Forelimb muscle (tissue), 1 donor: ENCODE measurements around the gene IL12RB2. TPM values are rescaled to one million over a fixed set of nuclear protein-coding genes. Genes with fewer than 3 reads are reported as not detected.
"Not testable (repeated sequence)": the region's sequence is repeated elsewhere in the genome, so short reads cannot be mapped to it uniquely, and the experiment has no call there.

Source experiments
- DNase-seq: peaks from one replicate; pipeline ENCODE4 v3.0.0-alpha.2; 2013; ENCODE audit warnings: low read depth
- polyA plus RNA-seq: library from polyadenylated mRNA; unstranded; fragments of 120-200 nt; gene quantifications from one replicate; pipeline ENCODE4 v1.2.1, GENCODE V29; 2013; ENCODE audit not compliant: insufficient read length

Gene IL12RB2
- polyA plus RNA-seq, 1 donor, result 1.0 TPM

GRCh38 chr1:67394548-67394947, 86.9 kb downstream of the IL12RB2 start:
- DNase-seq, result no peak

GRCh38 chr1:67399199-67399993, 91.7 kb downstream of the IL12RB2 start:
- no peak for DNase-seq

- DNase-seq, result not testable (repeated sequence)
Observed at GRCh38 chr1:67400029-67400786, 92.5 kb downstream of the IL12RB2 start.

DNA sequence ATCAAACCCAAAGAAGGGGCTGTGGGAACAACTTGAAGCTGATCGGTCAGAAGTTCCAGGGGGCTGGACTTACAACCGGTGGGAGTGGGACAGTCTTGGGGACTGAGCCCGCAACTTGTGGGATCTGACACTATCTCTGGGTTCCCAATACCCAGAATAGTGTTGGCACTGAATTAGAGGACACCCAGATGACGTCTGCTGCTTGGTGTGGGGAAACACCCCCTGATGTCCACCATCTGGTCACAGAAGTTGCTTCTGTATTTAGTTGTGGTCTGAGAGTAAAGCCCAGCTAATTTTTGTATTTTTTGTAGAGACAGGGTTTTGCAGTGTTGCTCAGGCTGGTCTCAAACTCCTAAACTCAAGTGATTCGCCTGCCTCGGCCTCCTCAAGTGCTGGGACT, 93.8 kb downstream of the IL12RB2 start:
- DNase-seq, result no peak

DNA sequence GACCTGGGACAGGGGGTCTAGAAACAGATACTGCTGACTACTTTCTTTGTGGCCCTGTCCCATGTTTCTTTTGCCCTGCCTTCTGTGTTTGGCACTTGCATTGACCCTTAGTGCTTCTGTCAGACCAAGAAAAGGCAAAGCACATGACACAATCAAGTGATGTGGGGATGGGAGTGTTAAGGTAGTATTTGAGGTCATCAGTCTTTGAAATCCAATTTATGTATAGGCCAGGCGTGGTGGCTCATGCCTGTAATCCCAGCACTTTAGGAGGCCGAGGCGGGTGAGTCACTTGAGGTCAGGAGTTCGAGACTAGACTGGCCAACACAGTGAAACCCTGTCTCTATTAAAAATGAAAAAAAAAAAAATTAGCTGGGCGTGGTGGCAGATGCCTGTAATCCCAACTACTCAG, 96.5 kb downstream of the IL12RB2 start:
- no peak for DNase-seq

DNA sequence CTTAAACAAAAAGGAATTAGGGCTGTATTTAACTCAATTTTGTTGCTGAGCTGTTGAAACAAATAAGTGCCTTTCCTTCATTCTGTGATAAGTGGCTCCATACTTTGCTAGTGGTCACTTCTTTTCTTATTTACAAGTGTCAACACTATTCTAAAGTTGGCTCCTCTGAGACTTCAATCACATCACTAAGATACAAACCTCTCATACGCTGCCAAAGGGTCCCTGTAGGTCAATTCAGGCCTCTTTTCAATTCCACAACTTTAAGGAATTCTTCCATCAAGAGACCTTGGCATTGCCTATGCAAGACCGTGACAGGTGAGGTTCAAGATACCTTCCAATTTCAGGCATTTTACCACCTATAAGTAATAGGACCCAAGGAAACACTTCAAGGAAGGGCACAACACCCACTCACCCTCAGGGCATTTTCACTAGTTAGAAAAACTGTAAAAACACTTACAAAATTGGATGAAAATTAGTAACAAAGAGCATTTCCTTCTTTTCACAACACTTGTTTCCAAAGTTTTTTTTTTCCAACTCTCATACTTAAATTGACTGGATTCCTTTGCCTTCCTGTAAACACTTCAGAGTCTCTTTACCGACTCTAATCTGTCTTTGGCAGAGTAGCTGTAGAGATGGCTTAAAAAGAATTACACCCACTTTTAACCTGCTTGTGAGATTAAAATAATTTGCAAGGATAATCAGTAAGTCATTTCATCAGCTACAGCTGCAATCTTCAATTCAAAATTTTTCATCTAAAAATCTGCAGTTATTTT, 98.0 kb downstream of the IL12RB2 start:
- no peak for DNase-seq

DNA sequence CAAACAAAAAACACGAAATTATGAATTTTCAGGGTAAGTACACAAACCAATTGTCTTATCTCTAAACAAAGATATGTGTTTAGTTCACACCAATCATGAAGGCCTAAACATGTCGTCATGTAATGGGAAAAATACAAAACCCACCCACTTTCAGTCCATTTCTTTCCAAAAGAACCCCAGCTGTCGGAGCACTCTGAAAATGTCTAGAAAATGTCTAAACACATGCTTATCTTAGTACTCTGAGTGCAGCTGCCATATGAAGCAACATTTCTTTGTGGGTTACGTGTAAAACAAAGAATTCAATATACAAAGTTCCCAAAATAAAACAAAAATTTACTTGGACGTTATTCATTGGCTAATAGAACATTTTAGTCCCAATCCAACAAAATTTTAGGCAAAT, 99.8 kb downstream of the IL12RB2 start:
- DNase-seq, result no peak

- DNase-seq, result no peak
Observed at GRCh38 chr1:67408148-67408547, 100.5 kb downstream of the IL12RB2 start.

DNA sequence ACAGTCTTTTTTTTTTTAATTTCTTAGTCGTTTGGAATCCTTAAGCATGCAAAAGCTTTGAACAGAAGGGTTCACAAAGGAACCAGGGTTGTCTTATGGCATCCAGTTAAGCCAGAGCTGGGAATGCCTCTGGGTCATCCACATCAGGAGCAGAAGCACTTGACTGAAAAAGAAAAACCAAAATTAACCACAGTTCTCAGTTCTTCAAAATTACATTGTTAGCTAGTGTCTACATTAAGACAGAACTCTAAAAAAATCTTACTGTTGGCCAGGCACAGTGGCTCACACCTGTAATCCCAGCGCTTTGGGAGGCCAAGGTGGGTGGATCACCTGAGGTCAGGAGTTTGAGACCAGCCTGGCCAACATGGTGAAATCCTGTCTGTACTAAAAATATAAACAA, 105.4 kb downstream of the IL12RB2 start:
- not testable (repeated sequence) for DNase-seq

DNA sequence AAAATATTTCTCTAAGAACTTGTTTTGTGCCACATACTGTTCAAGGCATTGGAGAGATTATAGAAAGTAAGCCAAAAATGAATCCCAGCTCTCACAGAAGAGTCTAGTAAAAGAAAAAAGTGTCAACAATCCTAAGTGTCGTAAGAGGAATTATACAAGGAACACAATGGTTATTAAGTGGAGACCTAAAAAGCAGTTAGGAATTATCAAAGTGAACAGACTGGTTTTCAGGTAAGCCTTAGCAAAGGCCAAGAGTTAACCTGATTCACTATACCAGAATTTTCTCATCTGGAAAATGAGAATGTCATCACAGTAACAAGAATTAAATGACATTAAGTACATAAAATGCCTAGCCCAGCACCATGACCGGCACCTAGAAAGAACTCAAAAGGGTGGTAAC, 106.9 kb downstream of the IL12RB2 start:
- DNase-seq, result no peak

DNA sequence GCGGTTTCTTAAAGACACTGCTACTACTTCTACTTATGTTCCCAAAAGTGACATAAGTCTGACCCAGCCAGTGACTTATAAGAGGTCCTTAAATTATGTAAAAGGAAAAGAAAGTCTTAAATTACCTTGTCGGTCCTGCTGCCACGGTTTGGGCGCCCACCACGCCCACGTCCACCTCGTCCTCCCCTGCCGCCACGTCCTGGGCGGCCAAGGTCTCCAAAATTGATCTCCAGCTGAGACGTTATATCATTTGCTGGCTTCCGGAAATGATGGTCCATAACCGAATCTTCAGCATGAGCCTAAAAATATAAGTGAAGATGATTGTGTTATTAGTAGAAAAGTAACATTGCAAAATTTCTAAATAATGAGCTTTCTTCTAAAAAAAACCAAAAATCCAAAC, 107.4 kb downstream of the IL12RB2 start:
- DNase-seq, result no peak

DNA sequence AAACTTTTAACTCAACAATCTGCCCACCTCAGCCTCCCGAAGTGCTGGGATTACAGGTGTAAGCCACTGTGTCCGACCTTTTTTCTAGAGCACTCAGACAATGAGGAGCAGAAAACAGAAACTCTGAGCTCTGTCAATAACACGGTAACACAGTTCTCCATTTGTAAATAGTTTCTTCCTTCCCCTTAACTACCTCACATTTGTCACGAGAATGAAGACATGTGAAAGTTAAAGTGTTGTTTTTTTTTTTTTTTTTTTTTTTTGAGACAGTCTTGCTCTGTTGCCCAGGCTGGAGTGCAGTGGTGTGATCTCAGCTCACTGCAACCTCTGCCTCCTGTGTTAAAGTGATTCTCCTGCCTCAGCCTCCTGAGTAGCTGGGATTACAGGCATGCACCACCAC, 110.1 kb downstream of the IL12RB2 start:
- not testable (repeated sequence) for DNase-seq

- DNase-seq, result no peak
Observed at GRCh38 chr1:67418839-67419586, 111.3 kb downstream of the IL12RB2 start.

DNA sequence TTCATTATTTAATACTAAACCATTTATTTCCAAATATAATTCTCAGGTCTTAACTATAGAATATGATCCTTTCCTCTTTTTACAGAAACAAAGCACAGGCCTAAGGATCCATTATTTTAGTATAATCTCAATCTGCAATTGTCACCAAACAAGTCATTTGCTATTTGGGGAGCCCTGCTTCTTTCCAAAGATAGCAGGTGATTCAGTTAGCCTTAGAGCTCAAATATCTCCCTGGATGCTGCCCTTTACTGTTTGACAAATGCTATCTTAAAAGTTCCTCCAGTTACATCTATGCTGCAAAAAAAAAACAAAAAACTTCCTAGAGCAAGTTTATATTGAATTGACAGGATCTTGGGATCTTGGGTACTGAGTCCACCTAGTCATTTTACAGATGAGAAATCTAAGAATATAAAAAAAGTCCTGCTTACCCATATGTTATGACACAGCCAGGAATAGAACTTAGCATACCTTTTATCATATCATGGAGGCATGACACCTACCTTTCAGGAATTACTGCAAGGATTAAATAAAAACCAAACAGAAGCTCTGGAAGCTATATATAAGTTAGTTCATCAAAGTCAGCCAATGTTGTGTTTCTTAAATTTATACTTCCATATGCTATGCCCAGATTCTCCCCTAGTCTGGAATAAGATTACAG, 113.3 kb downstream of the IL12RB2 start:
- no peak for DNase-seq

GRCh38 chr1:67427465-67427864, 119.8 kb downstream of the IL12RB2 start:
- no peak for DNase-seq

DNA sequence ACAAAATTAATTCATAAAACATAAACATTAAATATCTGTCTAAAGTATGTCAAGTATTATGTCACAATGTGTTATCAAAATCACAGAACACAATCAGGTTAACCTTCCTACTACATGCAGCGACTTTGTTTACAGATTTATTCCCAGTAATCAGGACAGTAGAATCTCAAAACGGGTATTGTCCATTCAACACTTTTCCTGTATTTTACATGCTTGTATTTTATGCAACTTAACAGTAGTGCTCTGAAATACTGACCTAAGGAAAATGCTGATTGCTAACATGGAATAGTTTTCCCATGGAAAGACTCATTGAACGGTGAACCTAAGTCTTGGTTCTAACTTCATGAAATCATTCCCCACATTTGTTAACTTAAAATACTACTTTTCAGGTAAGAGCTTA, 120.3 kb downstream of the IL12RB2 start:
- no peak for DNase-seq

DNA sequence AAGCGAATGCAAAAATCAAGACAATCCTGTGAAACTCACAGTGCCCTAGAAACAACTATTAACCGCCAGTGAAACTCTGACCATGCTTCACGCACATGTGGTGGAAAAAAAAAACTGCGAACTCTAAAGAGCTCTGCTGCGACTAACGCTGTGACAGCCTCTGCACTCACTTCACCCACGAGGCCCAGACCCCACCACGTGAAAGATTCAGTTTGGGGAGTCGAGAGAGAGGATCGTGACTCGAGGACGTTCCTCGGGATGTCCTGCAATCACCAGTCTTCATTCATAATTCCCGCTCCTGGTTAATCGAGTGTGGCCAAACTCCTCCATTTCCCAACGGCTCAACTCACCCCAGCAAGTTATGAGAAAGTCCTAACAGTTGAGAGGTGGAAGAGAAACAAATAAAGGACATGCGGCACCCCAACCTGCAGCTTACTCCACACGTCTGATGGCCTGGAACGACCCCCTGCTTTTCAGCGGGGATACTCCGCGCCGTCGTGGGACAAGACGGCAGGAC, 121.4 kb downstream of the IL12RB2 start:
- DNase-seq, result no peak

GRCh38 chr1:67429528-67430357, 122.1 kb downstream of the IL12RB2 start:
- DNase-seq, result no peak

DNA sequence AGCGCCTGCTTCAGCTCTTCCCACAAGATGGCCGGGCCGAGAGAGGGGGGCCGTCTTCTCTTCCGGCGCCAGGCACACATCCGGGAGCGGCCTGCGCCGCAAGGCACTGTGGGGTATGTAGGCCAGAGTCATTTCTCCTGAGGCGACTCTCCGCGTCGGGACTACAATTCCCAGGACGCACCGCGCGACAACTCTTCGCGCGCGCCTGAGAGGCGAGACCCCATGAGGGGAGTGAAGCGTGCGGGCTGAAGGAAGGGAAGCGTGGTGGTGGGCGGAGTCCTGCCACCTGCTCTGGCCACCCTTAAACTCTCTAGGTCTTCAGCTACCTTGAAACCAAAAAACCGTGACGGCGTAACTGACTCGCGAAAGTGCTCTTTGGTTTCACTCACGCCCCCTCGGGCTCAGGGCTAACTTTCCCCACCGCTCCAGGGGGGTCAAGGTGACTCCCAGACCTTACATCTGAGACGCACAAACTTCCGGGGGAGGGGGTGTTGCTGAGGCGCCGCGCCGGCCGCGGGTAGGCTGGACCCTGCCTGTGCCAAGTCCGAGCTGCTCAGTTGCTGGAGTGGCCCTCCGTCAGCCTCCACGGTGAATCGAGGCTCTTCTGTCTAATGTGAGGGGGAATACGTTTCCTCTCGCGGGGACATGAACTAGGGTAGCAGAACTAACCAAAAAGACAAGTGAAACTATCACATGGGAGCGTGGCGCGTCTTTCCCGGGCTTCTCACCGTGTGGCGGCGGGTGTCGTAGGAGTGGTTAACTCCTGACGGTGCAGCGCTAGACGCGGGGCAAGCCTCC, 122.9 kb downstream of the IL12RB2 start, which contains the start of gene SERBP1:
SERBP1 (minus strand) TSS at position 45 of the 798 bp plus-strand sequence. CDS start 102 bp downstream, outside the sequence.
- peak; percentile 96 for DNase-seq
